ENCODE data around the gene HACE1. TPM values are rescaled to one million over a fixed set of nuclear protein-coding genes. Genes with fewer than 3 reads are reported as not detected.
"Not testable (repeated sequence)": the region's sequence is repeated elsewhere in the genome, so short reads cannot be mapped to it uniquely, and the experiment has no call there.

Gene HACE1
- polyA plus RNA-seq, 6 donors from 2014 or later = 2.6 to 6.4 (median 5.1) TPM

DNA sequence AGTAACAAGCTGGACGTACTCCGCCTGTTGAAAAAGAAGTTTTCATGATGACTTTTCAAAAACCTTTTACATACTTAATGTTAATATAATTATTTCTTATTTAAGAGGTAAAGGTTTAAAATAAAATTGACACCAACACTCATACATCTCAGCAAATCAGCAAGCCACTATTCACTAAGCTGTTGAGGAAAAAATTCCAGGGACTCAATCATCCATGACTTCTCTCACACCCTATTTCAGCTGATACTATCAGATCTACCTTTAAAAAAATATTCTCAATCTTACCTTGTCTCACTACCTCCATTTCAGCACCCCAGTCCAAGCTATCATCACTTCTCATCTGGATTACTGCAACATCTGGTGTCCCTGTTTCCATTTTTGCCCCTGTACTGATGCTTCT is 109.3 kb downstream of the HACE1 start:
- Mint-ChIP-seq H3K4me3 (no peak overlapping the region), H3K27me3 (no peaks in the 10 kb centered on the region), H3K4me1 (no peaks in the 10 kb centered on the region), H3K36me3 (peaks cover 15 to 22% of the 10 kb centered on the region in 2 donors), H3K27ac (no peak overlapping the region), H3K9me3 (peaks cover 8 to 21% (median 18%) of the 10 kb centered on the region in 7 donors)
- no peak for DNase-seq
- ATAC-seq (ENCODE audit: low read depth in 2 of 2) = no peak

DNA sequence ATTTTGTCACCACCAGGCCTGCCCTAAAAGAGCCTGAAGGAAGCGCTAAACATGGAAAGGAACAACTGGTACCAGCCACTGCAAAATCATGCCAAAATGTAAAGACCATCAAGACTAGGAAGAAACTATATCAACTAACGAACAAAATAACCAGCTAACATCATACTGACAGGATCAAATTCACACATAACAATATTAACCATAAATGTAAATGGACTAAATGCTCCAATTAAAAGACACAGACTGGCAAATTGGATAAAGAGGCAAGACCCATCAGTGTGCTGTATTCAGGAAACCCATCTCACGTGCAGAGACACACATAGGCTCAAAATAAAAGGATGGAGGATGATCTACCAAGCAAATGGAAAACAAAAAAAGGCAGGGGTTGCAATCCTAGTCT is 120.6 kb downstream of the HACE1 start:
- not testable (repeated sequence) for H3K4me3 Mint-ChIP-seq, H3K36me3 Mint-ChIP-seq

DNA sequence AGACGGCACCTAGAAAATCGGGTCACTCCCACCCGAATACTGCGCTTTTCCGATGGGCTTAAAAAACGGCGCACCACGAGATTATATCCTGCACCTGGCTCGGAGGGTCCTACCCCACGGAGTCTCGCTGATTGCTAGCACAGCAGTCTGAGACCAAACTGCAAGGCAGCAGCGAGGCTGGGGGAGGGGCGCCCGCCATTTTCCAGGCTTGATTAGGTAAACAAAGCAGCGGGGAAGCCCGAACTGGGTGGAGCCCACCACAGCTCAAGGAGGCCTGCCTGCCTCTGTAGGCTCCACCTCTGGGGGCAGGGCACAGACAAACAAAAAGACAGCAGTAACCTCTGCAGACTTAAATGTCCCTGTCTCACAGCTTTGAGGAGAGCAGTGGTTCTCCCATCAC is 122.2 kb downstream of the HACE1 start:
- not testable (repeated sequence) for H3K4me3 Mint-ChIP-seq; DNase-seq; H3K9me3 Mint-ChIP-seq; H3K27ac Mint-ChIP-seq; ATAC-seq (ENCODE audit: low read depth in 2 of 2); H3K4me1 Mint-ChIP-seq; H3K27me3 Mint-ChIP-seq; H3K36me3 Mint-ChIP-seq

More for the DNA sequence above, 120.6 kb downstream of the HACE1 start:
- not testable (repeated sequence) for H3K27ac Mint-ChIP-seq; DNase-seq; H3K4me1 Mint-ChIP-seq; ATAC-seq (ENCODE audit: low read depth in 2 of 2); H3K9me3 Mint-ChIP-seq; H3K27me3 Mint-ChIP-seq

GRCh38 chr6:104736545-104736944 is 123.2 kb downstream of the HACE1 start:
- DNase-seq (no peak), ATAC-seq (ENCODE audit: low read depth in 2 of 2) (no peak)
- Mint-ChIP-seq H3K4me3 (no peak overlapping the region), H3K27ac (no peak overlapping the region), H3K9me3 (peaks cover 0 to 7% (median 0%) of the 10 kb centered on the region in 7 donors), H3K27me3 (no peaks in the 10 kb centered on the region), H3K4me1 (no peaks in the 10 kb centered on the region), H3K36me3 (peaks cover 0 to 15% of the 10 kb centered on the region in 2 donors)

GRCh38 chr6:104730450-104730849 is 129.3 kb downstream of the HACE1 start:
- Mint-ChIP-seq H3K4me3 (no peak overlapping the region), H3K9me3 (no peaks in the 10 kb centered on the region), H3K27ac (no peak overlapping the region), H3K27me3 (no peaks in the 10 kb centered on the region), H3K36me3 (peaks cover 0 to 15% of the 10 kb centered on the region in 2 donors), H3K4me1 (no peaks in the 10 kb centered on the region)
- DNase-seq = no peak
- no peak for ATAC-seq (ENCODE audit: low read depth in 2 of 2)

GRCh38 chr6:104729433-104729832 is 130.3 kb downstream of the HACE1 start:
- no peak for ATAC-seq (ENCODE audit: low read depth in 2 of 2)
- DNase-seq = no peak
- H3K27me3 Mint-ChIP-seq = no peaks in the 10 kb centered on the region
- no peak overlapping the region for H3K4me3 Mint-ChIP-seq
- no peaks in the 10 kb centered on the region for H3K9me3 Mint-ChIP-seq
- H3K4me1 Mint-ChIP-seq = no peaks in the 10 kb centered on the region
- peaks cover 0 to 13% of the 10 kb centered on the region in 2 donors for H3K36me3 Mint-ChIP-seq
- H3K27ac Mint-ChIP-seq = no peak overlapping the region

- ATAC-seq (ENCODE audit: low read depth in 2 of 2) (no peak), DNase-seq (no peak)
- H3K9me3 Mint-ChIP-seq = no peaks in the 10 kb centered on the region
- no peaks in the 10 kb centered on the region for H3K27me3 Mint-ChIP-seq
- no peak overlapping the region for H3K4me3 Mint-ChIP-seq
- H3K4me1 Mint-ChIP-seq = no peaks in the 10 kb centered on the region
- no peak overlapping the region for H3K27ac Mint-ChIP-seq
- peaks cover 0 to 11% of the 10 kb centered on the region in 2 donors for H3K36me3 Mint-ChIP-seq
Observed at GRCh38 chr6:104728448-104728847, 131.3 kb downstream of the HACE1 start.

- no peaks in the 10 kb centered on the region for H3K4me1 Mint-ChIP-seq
- no peak overlapping the region for H3K4me3 Mint-ChIP-seq
- peaks cover 0 to 4% (median 1%) of the 10 kb centered on the region in 7 donors for H3K9me3 Mint-ChIP-seq
- ATAC-seq (ENCODE audit: low read depth in 2 of 2) (no peak), DNase-seq (no peak)
- no peaks in the 10 kb centered on the region for H3K36me3 Mint-ChIP-seq
- H3K27me3 Mint-ChIP-seq = no peaks in the 10 kb centered on the region
- H3K27ac Mint-ChIP-seq = no peak overlapping the region
Observed at GRCh38 chr6:104718672-104719071, 141.0 kb downstream of the HACE1 start.

DNA sequence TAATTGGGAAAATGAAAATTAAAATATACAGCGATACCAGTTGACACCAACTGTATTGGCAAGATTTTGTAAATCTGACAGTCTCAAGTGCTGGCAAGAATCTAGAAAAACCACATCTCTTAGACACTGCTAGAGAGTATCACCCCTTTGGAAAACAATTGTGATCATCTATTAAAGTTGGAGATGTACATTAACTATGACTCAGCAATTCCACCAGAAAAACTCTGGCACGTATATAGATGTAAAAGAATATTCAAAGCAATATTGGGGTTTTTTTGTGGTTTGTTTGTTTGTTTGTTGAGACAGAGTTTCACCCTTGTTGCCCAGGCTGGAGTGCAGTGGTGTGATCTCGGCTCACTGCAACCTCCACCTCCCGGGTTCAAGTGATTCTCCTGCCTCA is 142.9 kb downstream of the HACE1 start:
- peaks cover 0 to 4% (median 1%) of the 10 kb centered on the region in 7 donors for H3K9me3 Mint-ChIP-seq
- no peaks in the 10 kb centered on the region for H3K27me3 Mint-ChIP-seq
- no peak for ATAC-seq (ENCODE audit: low read depth in 2 of 2)
- H3K4me3 Mint-ChIP-seq = no peak overlapping the region
- no peak for DNase-seq
- H3K36me3 Mint-ChIP-seq = no peaks in the 10 kb centered on the region
- H3K4me1 Mint-ChIP-seq = no peaks in the 10 kb centered on the region
- no peak overlapping the region for H3K27ac Mint-ChIP-seq

DNA sequence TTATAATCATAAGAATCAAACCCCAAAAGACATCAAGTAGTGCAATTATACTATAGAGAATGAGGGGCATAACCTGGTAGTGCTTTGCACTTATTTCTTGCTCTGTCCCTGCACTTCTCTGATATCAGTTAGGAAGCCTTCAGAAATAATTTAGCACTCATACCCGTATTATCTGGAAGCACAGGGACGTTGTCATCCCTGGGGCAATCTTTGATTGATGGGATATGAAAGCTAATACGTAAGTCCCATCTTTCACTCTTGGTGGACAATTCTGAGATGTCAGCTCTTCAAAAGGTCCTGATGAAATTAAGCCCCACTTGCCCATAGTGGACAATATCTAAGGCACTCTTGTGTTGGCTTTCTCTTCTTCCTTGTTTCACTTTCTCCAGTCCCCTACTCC is 144.9 kb downstream of the HACE1 start:
- H3K36me3 Mint-ChIP-seq = no peaks in the 10 kb centered on the region
- H3K9me3 Mint-ChIP-seq = peaks cover 0 to 2% (median 0%) of the 10 kb centered on the region in 7 donors

DNA sequence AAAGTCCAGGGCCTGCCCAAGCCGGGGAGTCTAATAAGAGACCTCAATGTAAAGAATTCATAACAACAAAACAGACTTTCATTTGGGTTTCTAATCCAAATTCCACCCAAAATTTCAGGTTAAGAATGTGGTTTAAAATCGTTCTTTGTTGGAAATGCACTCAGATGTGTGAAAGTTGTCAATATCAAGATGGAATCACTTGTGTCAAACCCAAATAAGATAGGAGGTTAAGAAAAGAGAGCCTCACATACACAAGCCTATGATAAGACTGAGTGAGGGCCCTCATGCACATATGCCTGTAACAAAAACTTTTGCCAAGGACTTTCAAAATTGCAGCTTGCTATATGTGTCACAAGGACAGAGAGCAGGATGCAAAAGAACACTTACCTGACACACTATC is 145.7 kb downstream of the HACE1 start:
- Mint-ChIP-seq H3K9me3 (peaks cover 0 to 2% (median 0%) of the 10 kb centered on the region in 7 donors), H3K4me1 (no peaks in the 10 kb centered on the region), H3K36me3 (no peaks in the 10 kb centered on the region), H3K27ac (no peak overlapping the region), H3K27me3 (no peaks in the 10 kb centered on the region), H3K4me3 (no peak overlapping the region)
- ATAC-seq (ENCODE audit: low read depth in 2 of 2) = no peak
- no peak for DNase-seq

More for the DNA sequence above, 144.9 kb downstream of the HACE1 start:
- H3K4me3 Mint-ChIP-seq = no peak overlapping the region
- no peak for ATAC-seq (ENCODE audit: low read depth in 2 of 2)
- no peaks in the 10 kb centered on the region for H3K27me3 Mint-ChIP-seq
- DNase-seq = no peak
- H3K27ac Mint-ChIP-seq = no peak overlapping the region
- no peaks in the 10 kb centered on the region for H3K4me1 Mint-ChIP-seq

DNA sequence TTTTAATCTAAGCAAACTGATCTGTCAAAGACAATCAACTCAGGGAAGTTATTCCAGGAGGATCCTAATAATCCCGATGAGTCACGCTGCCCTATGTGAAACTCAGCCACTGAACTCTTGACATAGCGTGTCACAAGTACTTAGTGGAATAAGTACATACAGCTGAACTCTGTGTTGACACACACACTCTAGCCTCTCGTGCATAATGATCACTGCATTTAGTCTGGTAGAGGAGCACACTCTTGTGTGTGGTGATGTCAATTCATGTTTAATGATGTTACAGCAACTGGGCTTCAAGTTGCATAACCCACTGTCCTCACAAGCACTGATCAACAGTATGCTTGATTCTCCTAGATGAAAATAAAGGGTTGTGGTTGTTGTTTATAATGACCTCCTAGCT is 148.3 kb downstream of the HACE1 start:
- ATAC-seq (ENCODE audit: low read depth in 2 of 2) = no peak

DNA sequence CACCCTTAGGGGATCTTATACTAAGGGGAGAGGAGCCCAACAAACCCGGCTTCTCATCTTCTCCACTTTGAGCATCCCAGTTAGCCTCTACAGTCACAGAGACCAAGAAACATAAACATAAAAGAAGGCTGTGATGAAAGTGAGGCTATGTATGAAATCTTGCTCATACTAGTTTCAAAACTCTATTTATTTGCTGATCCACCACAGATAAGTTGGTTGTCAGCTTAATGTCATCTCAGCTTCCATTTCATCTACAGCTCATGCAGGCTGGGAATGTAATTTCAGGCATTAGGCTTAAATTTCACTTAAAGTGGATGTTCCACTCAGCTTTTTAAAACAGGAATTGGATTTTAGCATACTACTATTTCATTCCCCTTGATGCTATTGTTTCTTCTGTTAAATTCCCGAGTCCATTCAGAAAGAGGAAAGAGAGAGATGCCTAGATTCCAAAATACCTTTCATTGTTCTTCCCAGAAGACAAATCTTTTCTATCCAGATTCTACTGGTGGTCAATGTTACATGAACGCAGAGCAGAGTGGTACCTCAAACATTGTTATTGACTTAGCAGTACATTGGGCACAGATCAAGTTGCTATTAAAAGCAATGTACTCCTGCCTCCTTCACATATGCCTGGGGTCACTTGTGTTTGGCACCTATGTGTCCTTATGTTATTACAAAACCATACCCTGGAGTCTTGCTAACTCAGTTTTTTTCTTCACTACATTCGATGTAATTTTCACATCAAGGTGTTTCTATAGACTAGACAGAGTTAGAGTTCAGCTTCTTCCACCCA is 149.0 kb downstream of the HACE1 start:
- ATAC-seq (ENCODE audit: low read depth in 2 of 2) = no peak
- Mint-ChIP-seq H3K9me3 (peaks cover 0 to 2% (median 0%) of the 10 kb centered on the region in 7 donors), H3K4me1 (no peaks in the 10 kb centered on the region), H3K36me3 (no peaks in the 10 kb centered on the region), H3K4me3 (no peak overlapping the region), H3K27me3 (no peaks in the 10 kb centered on the region), H3K27ac (no peak overlapping the region)
- no peak for DNase-seq

More for the DNA sequence above, 148.3 kb downstream of the HACE1 start:
- Mint-ChIP-seq H3K27me3 (no peaks in the 10 kb centered on the region), H3K4me1 (no peaks in the 10 kb centered on the region), H3K36me3 (no peaks in the 10 kb centered on the region), H3K27ac (peak overlapping the region in 1 of 6 donors; percentile 4), H3K4me3 (no peak overlapping the region), H3K9me3 (peaks cover 0 to 2% (median 0%) of the 10 kb centered on the region in 7 donors)
- no peak for DNase-seq

- Mint-ChIP-seq H3K36me3 (no peaks in the 10 kb centered on the region), H3K4me3 (no peak overlapping the region), H3K27ac (no peak overlapping the region), H3K4me1 (peaks cover 0 to 11% (median 7%) of the 10 kb centered on the region in 3 donors), H3K27me3 (no peaks in the 10 kb centered on the region), H3K9me3 (no peaks in the 10 kb centered on the region)
- ATAC-seq (ENCODE audit: low read depth in 2 of 2) = no peak
- no peak for DNase-seq
Observed at GRCh38 chr6:104705916-104706442, 153.7 kb downstream of the HACE1 start.

Data from naive B cell (primary cell).